NCI-H2081 treated with DMSO at 0.1 percent for 48 hours (cell line): Measurements from ENCODE around the gene AKAP5.

Experiments
- DNase-seq: peaks from one replicate; lab custom pipeline; 2025; lab: John Stamatoyannopoulos, UW

The AKAP5 gene

GRCh38 chr14:64465191-64465822 lies at the start of gene AKAP5:
AKAP5 (plus strand) TSS chr14:64465499; CDS start chr14:64468395, 2,896 bp downstream.
- DNase-seq: no peak

- DNase-seq: no peak
Measured at GRCh38 chr14:64416348-64416932, 48.9 kb upstream of the AKAP5 start.

- DNase-seq: no peak
Measured at GRCh38 chr14:64417055-64417770, 48.1 kb upstream of the AKAP5 start.

GRCh38 chr14:64417771-64418125 lies 47.6 kb upstream of the AKAP5 start:
- no peak for DNase-seq

GRCh38 chr14:64419003-64419402 lies 46.3 kb upstream of the AKAP5 start:
- no peak for DNase-seq

- DNase-seq: no peak
Measured at GRCh38 chr14:64421166-64421565, 44.1 kb upstream of the AKAP5 start.

- no peak for DNase-seq
Measured at GRCh38 chr14:64422005-64422404, 43.3 kb upstream of the AKAP5 start.

- no peak for DNase-seq
Measured at GRCh38 chr14:64422756-64423155, 42.5 kb upstream of the AKAP5 start.

- DNase-seq: no peak
Measured at GRCh38 chr14:64423987-64424386, 41.3 kb upstream of the AKAP5 start.

- no peak for DNase-seq
Measured at GRCh38 chr14:64434528-64434927, 30.8 kb upstream of the AKAP5 start.

- no peak for DNase-seq
Measured at GRCh38 chr14:64438181-64438841, 27.0 kb upstream of the AKAP5 start.

GRCh38 chr14:64439141-64439540 lies 26.2 kb upstream of the AKAP5 start:
- DNase-seq: no peak

GRCh38 chr14:64440494-64440893 lies 24.8 kb upstream of the AKAP5 start:
- no peak for DNase-seq

GRCh38 chr14:64442300-64442988 lies 22.9 kb upstream of the AKAP5 start:
- no peak for DNase-seq

- no peak for DNase-seq
Measured at GRCh38 chr14:64444140-64444539, 21.2 kb upstream of the AKAP5 start.

- no peak for DNase-seq
Measured at GRCh38 chr14:64444984-64445845, 20.1 kb upstream of the AKAP5 start.

- no peak for DNase-seq
Measured at GRCh38 chr14:64447876-64448670, 17.2 kb upstream of the AKAP5 start.

GRCh38 chr14:64450255-64450654 lies 15.0 kb upstream of the AKAP5 start:
- DNase-seq: no peak

GRCh38 chr14:64454671-64455070 lies 10.6 kb upstream of the AKAP5 start:
- no peak for DNase-seq

- no peak for DNase-seq
Measured at GRCh38 chr14:64459405-64460136, 5.7 kb upstream of the AKAP5 start.
